ENCODE measurements around the gene BMPR1A.

The BMPR1A gene

GRCh38 chr10:86904600-86904999 is 148.2 kb downstream of the BMPR1A start:
- TF ChIP-seq CTCF (IDR thresholded peaks at IDR 0.05): no peak

- no peak for TF ChIP-seq CTCF (IDR thresholded peaks at IDR 0.05)
Measured at GRCh38 chr10:86905429-86905828, 149.0 kb downstream of the BMPR1A start.

- no peak for TF ChIP-seq CTCF (IDR thresholded peaks at IDR 0.05)
Measured at GRCh38 chr10:86914734-86915133, 158.3 kb downstream of the BMPR1A start.

- TF ChIP-seq CTCF (IDR thresholded peaks at IDR 0.05): no peak
Measured at GRCh38 chr10:86918022-86918471, 161.6 kb downstream of the BMPR1A start.

GRCh38 chr10:86922553-86922961 is 166.1 kb downstream of the BMPR1A start:
- no peak for TF ChIP-seq CTCF (IDR thresholded peaks at IDR 0.05)

- TF ChIP-seq CTCF (IDR thresholded peaks at IDR 0.05): no peak
Measured at GRCh38 chr10:86929468-86930380, 173.3 kb downstream of the BMPR1A start.

GRCh38 chr10:86931872-86932271 is 175.5 kb downstream of the BMPR1A start:
- no peak for TF ChIP-seq CTCF (IDR thresholded peaks at IDR 0.05)
